Peyer's patch (tissue), 4 donors: ENCODE results near the gene MEGF10.

Experiments
- POLR2A ChIP-seq, 2 donors: fragments of 450-650 bp; IDR thresholded peaks; one replicate each; pipeline ENCODE4 v1.5.1; 2017; ENCODE audit warnings: antibody characterized with exemption in 2 of 2, mild to moderate bottlenecking in 2 of 2, moderate library complexity in 2 of 2
- TF ChIP-seq, protein P1 (sequence below), 6 experiments: fragments of 450-650 bp in 4 of 6; fragments of 200-600 bp in 2 of 6; sonication (generic) in 1 of 6; IDR thresholded peaks; one replicate each; pipeline ENCODE4 v1.5.1; 2017 to 2019; ENCODE audit warnings: antibody characterized with exemption in 6 of 6, mild to moderate bottlenecking in 3 of 6, moderate library complexity in 1 of 6

DNA sequence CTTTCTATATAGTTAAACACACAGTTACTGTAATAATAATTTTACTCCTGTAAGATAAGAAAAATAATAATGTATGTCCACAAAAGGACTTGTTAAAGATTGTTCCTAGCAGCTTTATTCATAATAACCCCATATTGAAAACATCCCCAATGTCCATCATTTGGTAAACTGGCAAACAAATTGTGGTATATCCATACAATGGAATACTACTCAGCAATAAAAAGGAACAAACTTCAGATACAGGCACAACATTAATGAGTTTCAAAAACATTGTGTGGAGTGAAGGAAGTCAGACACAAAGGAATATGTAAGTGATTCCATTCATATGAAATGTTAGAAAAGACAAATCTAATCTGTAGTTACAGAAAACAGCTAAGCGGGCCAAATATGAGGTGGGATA lies 1.9 kb upstream of the MEGF10 start:
- TF ChIP-seq POLR2A (IDR thresholded peaks at IDR 0.05): no peak
- TF ChIP-seq, protein P1, sequence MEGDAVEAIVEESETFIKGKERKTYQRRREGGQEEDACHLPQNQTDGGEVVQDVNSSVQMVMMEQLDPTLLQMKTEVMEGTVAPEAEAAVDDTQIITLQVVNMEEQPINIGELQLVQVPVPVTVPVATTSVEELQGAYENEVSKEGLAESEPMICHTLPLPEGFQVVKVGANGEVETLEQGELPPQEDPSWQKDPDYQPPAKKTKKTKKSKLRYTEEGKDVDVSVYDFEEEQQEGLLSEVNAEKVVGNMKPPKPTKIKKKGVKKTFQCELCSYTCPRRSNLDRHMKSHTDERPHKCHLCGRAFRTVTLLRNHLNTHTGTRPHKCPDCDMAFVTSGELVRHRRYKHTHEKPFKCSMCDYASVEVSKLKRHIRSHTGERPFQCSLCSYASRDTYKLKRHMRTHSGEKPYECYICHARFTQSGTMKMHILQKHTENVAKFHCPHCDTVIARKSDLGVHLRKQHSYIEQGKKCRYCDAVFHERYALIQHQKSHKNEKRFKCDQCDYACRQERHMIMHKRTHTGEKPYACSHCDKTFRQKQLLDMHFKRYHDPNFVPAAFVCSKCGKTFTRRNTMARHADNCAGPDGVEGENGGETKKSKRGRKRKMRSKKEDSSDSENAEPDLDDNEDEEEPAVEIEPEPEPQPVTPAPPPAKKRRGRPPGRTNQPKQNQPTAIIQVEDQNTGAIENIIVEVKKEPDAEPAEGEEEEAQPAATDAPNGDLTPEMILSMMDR (IDR thresholded peaks at IDR 0.05): no peak
